SK-N-SH treated with all-trans-retinoic acid at 6 μM for 48 hours (cell line): ENCODE results near the gene KCNH4.

Experiments
- ATAC-seq: fragments of 200-7000 bp; cut with Tn5 transposase; 3 replicates; pipeline ENCODE4 v1.9.1; 2020; ENCODE audit warnings: mild to moderate bottlenecking, moderate library complexity
- CREB5 ChIP-seq: fragments of 250-450 bp; sonication (Bioruptor Pico); IDR thresholded peaks from 2 replicates; pipeline ENCODE4 v1.5.1; 2020; ENCODE audit warnings: low read depth, mild to moderate bottlenecking, moderate library complexity
- CSDC2 ChIP-seq: fragments of 250-450 bp; sonication (Bioruptor Pico); IDR thresholded peaks from 2 replicates; pipeline ENCODE4 v1.5.0; 2020; ENCODE audit warnings: mild to moderate bottlenecking, moderate library complexity
- CSRNP3 ChIP-seq: fragments of 250-450 bp; sonication (Bioruptor Pico); IDR thresholded peaks from 2 replicates; pipeline ENCODE4 v1.5.1; 2021; ENCODE audit warnings: mild to moderate bottlenecking, moderate library complexity
- ESRRG ChIP-seq: fragments of 250-450 bp; sonication (Bioruptor Pico); IDR thresholded peaks from 2 replicates; pipeline ENCODE4 v1.6.1; 2021; ENCODE audit warnings: mild to moderate bottlenecking
- GLIS3 ChIP-seq: fragments of 250-450 bp; sonication (Bioruptor Pico); IDR thresholded peaks from 2 replicates; pipeline ENCODE4 v1.5.0; 2020; ENCODE audit warnings: mild to moderate bottlenecking, moderate library complexity
- ISL1 ChIP-seq: fragments of 250-450 bp; sonication (Bioruptor Pico); IDR thresholded peaks from 2 replicates; pipeline ENCODE4 v2.1.2; 2022; ENCODE audit warnings: mild to moderate bottlenecking, moderate library complexity
- OSR1 ChIP-seq: fragments of 250-450 bp; sonication (Bioruptor Pico); IDR thresholded peaks from 2 replicates; pipeline ENCODE4 v1.8.0; 2022; ENCODE audit warnings: moderate library complexity, mild to moderate bottlenecking, inconsistent platforms
- PATZ1 ChIP-seq: fragments of 250-450 bp; sonication (Bioruptor Pico); IDR thresholded peaks from 2 replicates; pipeline ENCODE4 v1.8.0; 2020; ENCODE audit warnings: mild to moderate bottlenecking, moderate library complexity, borderline replicate concordance
- POU6F1 ChIP-seq: fragments of 250-450 bp; sonication (Bioruptor Pico); IDR thresholded peaks from 2 replicates; pipeline ENCODE4 v1.8.0; 2021; ENCODE audit warnings: low read depth, mild to moderate bottlenecking, moderate library complexity, borderline replicate concordance
- PPARA ChIP-seq: fragments of 250-450 bp; sonication (Bioruptor Pico); IDR thresholded peaks from 2 replicates; pipeline ENCODE4 v1.5.0; 2020; ENCODE audit warnings: mild to moderate bottlenecking, borderline replicate concordance
- SNAI2 ChIP-seq: fragments of 250-450 bp; sonication (Bioruptor Pico); IDR thresholded peaks from 2 replicates; pipeline ENCODE4 v1.5.0; 2020; ENCODE audit warnings: mild to moderate bottlenecking, moderate library complexity
- TCF4 ChIP-seq: fragments of 250-450 bp; sonication (Bioruptor Pico); IDR thresholded peaks from 2 replicates; pipeline ENCODE4 v1.8.0; 2021; ENCODE audit warnings: mild to moderate bottlenecking, moderate library complexity, borderline replicate concordance
- TOX ChIP-seq: fragments of 250-450 bp; sonication (Bioruptor Pico); IDR thresholded peaks from 2 replicates; pipeline ENCODE4 v1.8.0; 2021; ENCODE audit warnings: mild to moderate bottlenecking, moderate library complexity, borderline replicate concordance
- TSHZ2 ChIP-seq: fragments of 250-450 bp; sonication (Bioruptor Pico); IDR thresholded peaks from 2 replicates; pipeline ENCODE4 v1.5.0; 2020; ENCODE audit warnings: mild to moderate bottlenecking, moderate library complexity
- ZC3H10 ChIP-seq: fragments of 250-450 bp; sonication (Bioruptor Pico); IDR thresholded peaks from 2 replicates; pipeline ENCODE4 v1.5.1; 2021; ENCODE audit warnings: mild to moderate bottlenecking, moderate library complexity
- ZFP3 ChIP-seq: fragments of 250-450 bp; sonication (Bioruptor Pico); IDR thresholded peaks from 2 replicates; pipeline ENCODE4 v1.5.0; 2020; ENCODE audit warnings: mild to moderate bottlenecking, moderate library complexity
- ZFP30 ChIP-seq: fragments of 450-650 bp; formaldehyde crosslinking; IDR thresholded peaks from 2 replicates; pipeline ENCODE4 v1.5.0; 2022; ENCODE audit warnings: mild to moderate bottlenecking, moderate library complexity
- ZNF565 ChIP-seq: fragments of 450-650 bp; formaldehyde crosslinking; conservative IDR thresholded peaks from 2 replicates; pipeline ENCODE4 v1.5.0; 2020; ENCODE audit warnings: low read depth, mild to moderate bottlenecking, moderate library complexity
- ZNF70 ChIP-seq: fragments of 450-650 bp; formaldehyde crosslinking; IDR thresholded peaks from 2 replicates; pipeline ENCODE4 v1.5.0; 2020; ENCODE audit warnings: mild to moderate bottlenecking, moderate library complexity
- ZNF8 ChIP-seq: fragments of 450-650 bp; formaldehyde crosslinking; IDR thresholded peaks from 2 replicates; pipeline ENCODE4 v1.5.0; 2020; ENCODE audit warnings: mild to moderate bottlenecking, moderate library complexity

KCNH4 gene

GRCh38 chr17:42181851-42182207 is 887 bp upstream of the KCNH4 start:
- ATAC-seq, result no peak
- no peak for TF ChIP-seq TCF4
- TF ChIP-seq ZFP30, result no peak
- TF ChIP-seq ESRRG (CRISPR knock-in tag), result no peak
- TF ChIP-seq TSHZ2, result no peak
- no peak for TF ChIP-seq ZFP3
- TF ChIP-seq TOX (CRISPR knock-in tag), result no peak
- no peak for TF ChIP-seq CSRNP3 (CRISPR knock-in tag)
- TF ChIP-seq ZNF8 (CRISPR knock-in tag), result no peak
- no peak for TF ChIP-seq OSR1 (CRISPR knock-in tag)
- TF ChIP-seq PPARA (CRISPR knock-in tag), result no peak
- TF ChIP-seq GLIS3 (CRISPR knock-in tag), result no peak
- TF ChIP-seq PATZ1, result no peak
- TF ChIP-seq SNAI2 (CRISPR knock-in tag), result no peak
- no peak for TF ChIP-seq ZNF70
- no peak for TF ChIP-seq ISL1 (CRISPR knock-in tag)
- no peak for TF ChIP-seq ZC3H10
- no peak for TF ChIP-seq CSDC2 (CRISPR knock-in tag)
- no peak for TF ChIP-seq ZNF565 (CRISPR knock-in tag)

GRCh38 chr17:42180411-42180921 is 476 bp downstream of the KCNH4 start:
- no peak for ATAC-seq

More at GRCh38 chr17:42180411-42180921, 476 bp downstream of the KCNH4 start:
- TF ChIP-seq CSRNP3 (CRISPR knock-in tag) (no peak), CREB5 (CRISPR knock-in tag) (no peak), ZNF70 (no peak), ZNF8 (CRISPR knock-in tag) (no peak), ESRRG (CRISPR knock-in tag) (no peak), ISL1 (CRISPR knock-in tag) (no peak), TOX (CRISPR knock-in tag) (no peak), TCF4 (no peak), POU6F1 (no peak)
- TF ChIP-seq, all 23 proteins: peak for 0
